Umbilical cord (tissue), 2 donors: ENCODE results near the gene MAD1L1. TPM values are rescaled to one million over a fixed set of nuclear protein-coding genes. Genes with fewer than 3 reads are reported as not detected.
"Not testable (repeated sequence)": the region's sequence is repeated elsewhere in the genome, so short reads cannot be mapped to it uniquely, and the experiment has no call there.

ENCODE experiments used
- DNase-seq: peaks from one replicate; pipeline ENCODE4 v3.0.0-alpha.2; 2015; ENCODE audit warnings: low spot score
- total RNA-seq: library from RNA; depleted of rRNA; stranded (reverse); fragments of >200 nt; gene quantifications from one replicate; pipeline ENCODE4 v1.2.3, GENCODE V29; 2014; ENCODE audit warnings: low replicate concordance; ENCODE audit not compliant: insufficient read depth

Gene MAD1L1
- total RNA-seq, 1 donor from 2014 or later, result 23.8 TPM

DNA sequence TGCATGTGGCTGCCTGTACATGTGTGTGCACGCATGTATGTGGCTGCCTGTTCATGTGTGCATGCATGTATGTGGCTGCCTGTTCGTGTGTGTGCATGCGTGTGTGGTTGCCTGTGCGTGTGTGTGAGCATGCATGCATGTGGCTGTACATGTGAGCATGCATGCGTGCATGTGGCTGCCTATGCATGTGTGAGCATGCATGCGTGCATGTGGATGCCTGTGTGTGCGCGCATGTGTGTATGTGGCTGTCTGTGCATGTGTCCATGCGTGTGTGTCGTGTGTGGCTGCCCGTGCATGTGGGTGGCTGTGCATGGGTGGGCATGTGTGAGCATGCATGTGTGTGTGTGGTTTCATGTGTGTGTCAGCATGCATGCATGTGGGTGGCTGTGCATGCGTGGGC is 344.3 kb downstream of the MAD1L1 start:
- DNase-seq, result no peak

GRCh38 chr7:1887251-1887650 is 345.5 kb downstream of the MAD1L1 start:
- DNase-seq, result no peak

DNA sequence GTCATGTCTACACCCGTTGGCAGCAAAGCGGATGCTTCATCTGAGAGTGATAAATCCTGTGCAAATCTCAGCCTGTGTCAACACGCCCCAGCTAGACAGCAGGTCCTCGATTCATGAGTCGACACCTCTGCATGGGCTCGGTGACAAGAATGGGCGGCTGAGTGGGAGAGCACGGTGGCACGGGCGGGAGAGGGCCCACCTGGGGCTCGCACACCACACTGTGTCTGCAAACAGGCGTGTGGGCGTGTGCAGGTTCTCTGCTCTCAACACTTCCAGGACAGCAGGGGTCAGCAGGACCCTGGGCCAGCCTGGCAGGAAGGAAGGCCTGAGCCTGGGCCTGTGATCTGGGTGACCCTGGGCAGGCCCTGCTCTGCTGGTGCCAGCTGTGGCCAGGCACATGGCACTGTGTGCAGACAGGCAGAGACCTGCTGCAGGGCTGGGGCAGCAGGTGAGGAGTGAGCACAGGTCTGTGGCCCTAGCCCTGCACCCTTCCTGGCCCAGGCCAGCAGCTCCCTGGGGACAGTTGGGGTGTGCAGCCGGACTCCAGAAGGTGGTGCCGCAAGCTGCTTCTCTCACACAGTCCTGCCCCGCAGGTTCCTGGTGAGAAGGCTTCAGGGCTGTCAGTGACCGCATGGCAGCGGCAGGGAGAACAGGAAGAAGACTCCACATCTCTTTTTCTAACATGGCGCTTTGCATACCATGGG is 346.2 kb downstream of the MAD1L1 start:
- DNase-seq, result peak; percentile 13

DNA sequence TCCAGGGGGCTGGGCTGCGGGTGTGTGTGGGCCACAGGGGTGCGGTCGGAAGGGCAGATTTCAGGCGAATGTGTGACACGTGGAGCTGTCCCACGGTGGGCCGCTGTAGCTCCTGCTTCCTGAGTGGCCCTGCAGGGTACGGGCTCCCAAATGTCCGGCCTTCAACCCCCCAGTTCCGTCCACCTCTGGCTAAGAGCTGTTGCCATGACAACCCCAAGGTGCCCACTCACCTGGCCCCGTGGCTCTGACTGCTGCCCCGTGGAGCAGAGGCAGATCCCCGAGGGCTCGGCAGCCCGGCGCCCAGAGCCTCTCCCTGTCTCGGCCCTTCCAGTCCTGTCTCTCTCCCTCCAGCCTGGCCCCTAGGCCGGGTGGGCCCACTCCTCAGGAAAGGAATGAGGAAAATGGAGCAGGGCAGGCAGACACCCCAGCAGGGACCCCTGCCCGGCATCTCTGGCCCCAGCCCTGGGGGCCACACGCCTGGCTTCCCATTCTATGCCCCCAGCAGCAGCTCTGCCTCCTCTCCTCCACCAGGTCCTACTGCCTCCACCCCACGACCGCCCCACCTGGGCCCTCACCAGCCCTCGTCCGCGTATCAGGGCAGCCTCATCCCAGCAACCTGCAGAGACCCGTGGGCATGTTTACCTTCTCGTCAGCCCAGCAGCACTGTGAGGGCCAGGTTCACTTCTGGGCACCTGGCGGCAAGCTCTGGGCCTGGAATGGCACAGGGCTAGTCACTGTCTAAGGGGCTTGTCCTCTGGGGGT is 347.1 kb downstream of the MAD1L1 start:
- DNase-seq, result no peak

DNA sequence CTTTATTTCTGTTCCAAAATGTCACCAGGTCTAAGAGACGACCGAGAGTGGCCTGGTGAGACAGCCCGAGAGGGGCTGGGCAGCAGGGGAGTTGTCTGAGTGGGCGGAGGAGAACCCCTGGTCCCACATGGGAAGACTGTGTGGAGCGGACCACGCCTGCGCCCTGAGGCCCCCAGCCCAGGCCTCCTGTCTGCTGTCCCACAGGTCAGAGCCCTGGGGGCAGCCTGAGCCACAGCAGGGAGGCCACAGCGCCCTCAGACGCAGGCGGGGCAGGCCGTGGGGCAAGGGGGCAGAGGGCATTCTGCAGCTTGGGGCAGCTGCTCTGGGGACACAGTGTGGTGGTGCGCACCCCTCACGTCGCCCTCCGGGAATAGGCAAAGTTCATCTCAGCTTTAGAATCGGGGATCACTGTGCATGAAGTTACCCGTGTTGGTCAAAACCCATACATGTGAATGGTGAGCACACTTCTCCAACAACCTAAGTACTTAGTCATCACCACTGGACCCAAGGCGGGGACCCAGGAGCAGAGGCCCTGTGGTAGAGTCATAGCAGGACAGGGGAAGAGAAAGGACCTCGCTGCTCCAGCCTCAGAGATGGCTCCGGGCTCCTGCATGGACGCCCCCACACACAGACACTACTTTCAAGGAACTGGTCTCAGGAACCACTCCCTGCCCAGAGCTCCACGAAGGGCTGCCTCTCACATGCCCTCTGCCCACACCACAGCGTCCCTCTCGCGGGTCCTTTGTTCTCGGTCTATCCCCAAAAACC is 348.0 kb downstream of the MAD1L1 start:
- no peak for DNase-seq

DNA sequence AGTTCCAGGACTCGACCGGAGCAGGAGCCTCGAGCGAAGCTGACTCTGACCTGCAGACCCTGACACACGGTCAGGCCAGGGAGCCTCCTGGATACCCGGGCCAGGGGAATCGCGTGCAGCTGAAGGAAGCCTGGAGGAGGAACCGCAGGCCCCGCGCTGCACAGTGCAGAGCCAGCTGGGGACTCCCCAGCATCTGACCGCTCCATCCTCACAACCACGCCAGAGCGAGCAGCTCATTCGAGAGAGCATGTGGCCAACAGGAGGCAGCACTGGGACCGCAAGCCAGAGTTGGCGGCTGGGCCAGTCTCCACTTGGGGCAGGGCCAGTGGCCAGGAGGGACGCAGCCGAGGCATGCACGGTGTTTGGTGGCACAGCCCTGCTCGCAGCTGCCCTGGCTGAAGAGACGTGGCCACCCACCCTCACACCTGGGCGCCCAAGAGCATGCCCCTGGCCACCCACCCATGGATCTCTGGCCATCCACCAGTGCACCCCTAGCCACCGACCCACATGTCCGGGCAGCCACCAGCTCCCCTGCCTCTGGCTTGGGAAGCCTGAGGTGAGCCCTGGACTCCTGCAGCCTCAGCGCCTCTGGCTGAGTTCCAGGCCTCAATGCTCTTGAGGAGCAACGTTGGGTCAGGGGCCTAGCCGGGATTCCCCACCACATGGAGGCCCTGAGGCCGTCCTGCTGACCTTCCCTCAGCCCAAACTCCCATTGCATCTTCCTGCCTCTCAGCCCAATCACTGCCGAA is 348.7 kb downstream of the MAD1L1 start:
- DNase-seq, result no peak

GRCh38 chr7:1883031-1883761 is 349.5 kb downstream of the MAD1L1 start:
- peak; percentile 30 for DNase-seq

- DNase-seq, result no peak
Measured at GRCh38 chr7:1882451-1882850, 350.3 kb downstream of the MAD1L1 start.

DNA sequence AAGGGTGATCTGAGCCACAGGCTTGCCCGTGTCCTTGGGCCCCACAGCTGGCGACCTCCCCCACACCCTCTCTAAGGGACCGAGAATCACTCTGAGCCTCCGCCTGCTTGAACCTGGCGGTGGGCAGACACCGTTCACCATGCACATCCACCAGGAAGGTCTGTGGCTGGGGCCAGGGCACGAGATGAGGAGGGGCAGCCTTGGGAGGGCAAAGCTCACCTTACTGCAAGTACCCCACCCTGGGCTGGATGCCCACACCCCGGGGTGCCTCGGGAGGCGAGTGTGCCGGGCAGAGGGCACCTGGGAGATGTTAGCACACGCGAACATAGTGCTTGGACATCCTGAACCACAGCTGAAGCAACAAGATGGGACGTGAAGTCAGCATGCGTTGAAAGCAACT is 350.8 kb downstream of the MAD1L1 start:
- DNase-seq, result no peak

- not testable (repeated sequence) for DNase-seq
Measured at GRCh38 chr7:1876641-1877040, 356.1 kb downstream of the MAD1L1 start.

DNA sequence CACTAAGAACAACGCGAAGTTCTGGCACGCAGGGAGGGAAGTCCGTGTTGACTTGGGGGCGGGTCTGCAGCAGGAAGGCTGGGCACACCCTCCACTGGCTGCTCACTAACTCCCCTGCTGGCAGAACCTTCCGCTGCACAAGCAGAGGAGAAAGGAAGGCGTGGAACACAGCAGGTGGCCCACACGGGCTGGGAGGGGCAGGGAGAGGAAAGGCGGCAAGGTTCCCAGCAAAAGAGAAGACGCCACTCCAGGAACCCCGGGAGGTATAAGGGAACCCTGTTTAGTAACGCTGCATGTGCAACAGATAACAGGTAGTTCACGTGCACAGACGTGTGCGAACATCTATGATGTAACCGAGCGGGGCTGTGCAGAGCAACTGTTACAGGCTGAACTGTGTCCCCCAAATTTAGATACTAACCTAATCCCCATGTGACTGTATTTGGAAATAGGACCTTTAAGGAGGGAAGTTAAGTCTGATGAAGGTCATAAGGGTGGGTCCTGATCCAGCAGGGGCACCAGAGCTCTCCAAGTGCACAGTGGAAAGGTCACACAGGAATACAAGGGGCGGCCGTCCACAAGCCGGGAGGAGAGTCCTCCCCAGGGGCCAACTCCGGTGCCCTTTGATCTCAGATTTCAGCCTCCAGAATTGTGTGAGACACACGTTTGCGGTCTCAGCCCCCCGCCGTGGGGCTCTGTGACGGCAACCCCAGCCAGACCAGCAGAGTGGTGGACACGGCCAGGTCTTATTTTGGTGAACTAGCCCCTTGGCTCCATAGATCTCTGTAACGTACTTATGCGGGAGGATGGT is 357.1 kb downstream of the MAD1L1 start:
- not testable (repeated sequence) for DNase-seq

GRCh38 chr7:1874590-1875391 is 358.0 kb downstream of the MAD1L1 start:
- not testable (repeated sequence) for DNase-seq

- DNase-seq, result no peak
Measured at GRCh38 chr7:1873857-1874589, 358.7 kb downstream of the MAD1L1 start.

DNA sequence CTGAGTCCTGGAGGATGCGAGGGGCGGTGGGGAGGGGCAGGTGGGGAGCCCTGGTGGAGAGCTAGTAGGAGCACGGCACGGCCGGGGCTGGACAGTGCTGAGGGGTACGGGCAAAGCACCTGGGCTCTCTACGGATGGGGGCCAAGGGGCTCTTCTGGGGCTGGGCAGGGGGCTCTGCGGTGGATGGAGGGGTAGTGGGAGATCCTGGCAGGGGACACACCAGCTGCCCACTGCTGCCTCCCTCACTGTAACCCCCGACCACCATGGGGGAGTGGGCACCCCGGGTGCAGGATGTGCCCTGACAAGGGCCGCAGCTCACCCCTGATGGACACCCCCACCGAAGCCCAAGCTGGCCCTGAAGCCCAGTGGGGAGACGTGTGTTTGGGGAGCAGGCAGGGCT is 359.3 kb downstream of the MAD1L1 start:
- no peak for DNase-seq

- no peak for DNase-seq
Measured at GRCh38 chr7:1873070-1873405, 359.7 kb downstream of the MAD1L1 start.

DNA sequence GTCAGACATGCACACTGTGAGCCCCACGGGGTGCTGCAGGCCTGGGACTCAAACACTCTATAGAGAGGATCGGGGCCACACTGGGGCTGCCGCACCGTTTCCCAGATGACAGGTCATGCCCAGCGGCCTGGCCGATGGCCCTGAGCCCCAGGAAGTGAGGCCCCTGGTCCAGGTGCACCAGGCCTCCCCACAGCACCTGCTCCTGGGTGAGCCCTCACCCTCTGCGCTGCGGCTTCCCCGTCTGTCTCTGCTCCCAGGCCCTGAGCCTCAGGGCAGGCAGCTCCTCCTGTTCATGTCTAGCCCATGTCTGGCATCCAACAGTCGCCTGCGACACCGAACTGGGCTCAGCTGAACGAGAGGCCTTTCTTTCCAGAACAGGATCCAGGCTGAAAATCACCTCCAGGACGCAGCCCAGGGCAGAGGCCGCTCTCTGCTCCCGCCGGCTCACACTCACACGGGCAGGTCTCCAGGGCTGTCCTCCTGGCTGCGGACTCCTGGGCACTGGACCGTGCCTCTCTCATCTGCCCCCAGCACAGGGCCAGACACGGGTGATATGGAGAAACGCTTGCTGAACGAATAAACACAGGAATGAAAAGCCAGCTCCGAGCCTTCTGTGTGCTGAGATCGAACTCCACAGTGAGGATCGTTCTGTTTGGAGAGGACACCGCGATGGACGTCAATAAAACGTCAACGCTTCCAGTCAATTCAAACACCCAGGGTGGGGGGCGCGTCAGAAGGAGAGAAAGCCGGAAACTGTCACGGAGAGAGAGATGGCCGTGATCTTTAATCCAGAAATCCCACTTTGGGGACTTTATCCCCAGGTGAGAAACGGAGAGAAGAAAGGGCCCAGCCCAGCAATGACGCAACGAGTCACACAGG is 360.3 kb downstream of the MAD1L1 start:
- no peak for DNase-seq

DNA sequence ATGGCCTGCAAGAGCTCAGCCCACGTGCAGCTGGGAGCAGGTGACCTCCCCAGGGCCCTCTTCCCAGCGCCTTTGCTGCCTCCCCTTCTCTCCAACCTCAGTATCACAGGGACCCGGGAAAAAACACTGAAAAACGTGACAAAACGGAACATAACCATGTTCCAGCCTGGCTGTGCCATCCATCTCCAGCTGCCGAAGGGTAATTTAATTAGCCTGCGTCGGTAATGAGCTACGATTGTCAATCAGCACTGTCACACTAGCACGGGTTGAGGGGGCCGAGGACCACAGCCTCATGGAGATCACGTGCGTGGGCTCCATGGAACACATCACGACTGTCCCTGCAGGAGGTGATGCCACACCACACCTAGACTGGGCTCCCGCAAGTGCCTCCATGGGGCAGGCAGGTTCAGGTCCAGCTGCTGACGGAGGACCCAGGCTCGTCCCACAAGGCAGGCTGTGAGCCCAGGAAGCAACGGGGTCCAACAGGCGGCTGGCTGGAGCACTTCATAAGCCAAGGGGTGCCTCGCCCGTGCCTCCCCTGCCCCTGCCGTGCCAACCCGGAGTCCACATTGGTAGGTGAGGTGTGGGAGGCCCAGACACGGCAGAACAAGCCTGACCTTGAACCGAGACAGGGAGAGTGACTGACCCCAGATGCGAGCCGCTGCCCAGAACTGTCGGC is 363.2 kb downstream of the MAD1L1 start:
- DNase-seq, result no peak
